H9 (cell line): ENCODE measurements around the gene KIRREL3. TPM values are rescaled to one million over a fixed set of nuclear protein-coding genes. Genes with fewer than 3 reads are reported as not detected.

Experiments used
- DNase-seq: peaks from one replicate; pipeline ENCODE4 v3.0.0-alpha.2; 2017
- H2AFZ ChIP-seq: one replicate; pipeline ENCODE4 v1.6.1; 2013; ENCODE audit warnings: mild to moderate bottlenecking, low read length, control low read depth, moderate library complexity
- H2AK5ac ChIP-seq: 2 replicates; pipeline ENCODE4 v1.6.1; 2013; ENCODE audit warnings: low read length, control low read depth, mixed read lengths; ENCODE audit not compliant: insufficient read length
- H2BK120ac ChIP-seq: one replicate; pipeline ENCODE4 v1.6.1; 2013; ENCODE audit warnings: low read depth, mild to moderate bottlenecking, low read length, control low read depth, inconsistent platforms; ENCODE audit not compliant: poor library complexity, severe bottlenecking
- H2BK12ac ChIP-seq: 2 replicates; pipeline ENCODE4 v1.6.1; 2013; ENCODE audit warnings: low read length, control low read depth, mixed read lengths, low read depth; ENCODE audit not compliant: insufficient read length
- H2BK15ac ChIP-seq: 2 replicates; pipeline ENCODE4 v1.6.1; 2013; ENCODE audit warnings: low read depth, low read length, control low read depth
- H2BK20ac ChIP-seq: one replicate; pipeline ENCODE4 v1.6.1; 2013; ENCODE audit warnings: low read depth, mild to moderate bottlenecking, low read length, control low read depth, inconsistent platforms; ENCODE audit not compliant: poor library complexity, severe bottlenecking
- H2BK5ac ChIP-seq: 2 replicates; pipeline ENCODE4 v1.6.1; 2013; ENCODE audit warnings: low read length, control low read depth, mixed read lengths; ENCODE audit not compliant: insufficient read length
- H3K14ac ChIP-seq: 2 replicates; pipeline ENCODE4 v1.6.1; 2013; ENCODE audit warnings: low read length, control low read depth; ENCODE audit not compliant: insufficient read depth
- H3K18ac ChIP-seq: 2 replicates; pipeline ENCODE4 v1.6.1; 2013; ENCODE audit warnings: low read depth, mild to moderate bottlenecking, mixed read lengths, low read length, control low read depth; ENCODE audit not compliant: insufficient read length
- H3K23ac ChIP-seq: 2 replicates; pipeline ENCODE4 v1.6.1; 2013; ENCODE audit warnings: low read length, control low read depth, mixed read lengths, low read depth; ENCODE audit not compliant: insufficient read length
- H3K23me2 ChIP-seq: 2 replicates; pipeline ENCODE4 v1.6.1; 2013; ENCODE audit warnings: low read depth, mild to moderate bottlenecking, mixed read lengths, low read length, control low read depth; ENCODE audit not compliant: insufficient read length, poor library complexity, severe bottlenecking
- H3K27ac ChIP-seq: 2 replicates; pipeline ENCODE4 v1.5.1; 2013; ENCODE audit warnings: low read length, control low read depth, mixed read lengths, low read depth; ENCODE audit not compliant: insufficient read length
- H3K27me3 ChIP-seq: 2 replicates; pipeline ENCODE4 v1.6.1; 2013; ENCODE audit warnings: low read length, control low read depth, inconsistent platforms; ENCODE audit not compliant: insufficient read depth
- H3K4ac ChIP-seq: 2 replicates; pipeline ENCODE4 v1.6.1; 2013; ENCODE audit warnings: low read depth, mild to moderate bottlenecking, control low read depth, inconsistent platforms, low read length, moderate library complexity
- H3K4me1 ChIP-seq: 2 replicates; pipeline ENCODE4 v1.6.1; 2013; ENCODE audit warnings: low read length, control low read depth, inconsistent platforms; ENCODE audit not compliant: insufficient read depth
- H3K4me2 ChIP-seq: 2 replicates; pipeline ENCODE4 v1.6.1; 2013; ENCODE audit warnings: low read length, control low read depth, mixed read lengths; ENCODE audit not compliant: insufficient read length, insufficient read depth
- H3K56ac ChIP-seq: 2 replicates; pipeline ENCODE4 v1.6.1; 2013; ENCODE audit warnings: low read depth, mild to moderate bottlenecking, mixed read lengths, low read length, control low read depth; ENCODE audit not compliant: insufficient read length
- H3K79me1 ChIP-seq: 2 replicates; pipeline ENCODE4 v1.6.1; 2013; ENCODE audit warnings: low read depth, mild to moderate bottlenecking, moderate library complexity, low read length, control low read depth, inconsistent platforms; ENCODE audit not compliant: insufficient read depth, poor library complexity, severe bottlenecking
- H3K79me2 ChIP-seq: 2 replicates; pipeline ENCODE4 v1.6.1; 2013; ENCODE audit warnings: low read length, control low read depth, inconsistent platforms; ENCODE audit not compliant: insufficient read depth
- H3K9ac ChIP-seq: 2 replicates; pipeline ENCODE4 v1.6.1; 2013; ENCODE audit warnings: low read length, control low read depth, mixed read lengths; ENCODE audit not compliant: insufficient read length; ENCODE audit errors: extremely low read depth
- H3K9me3 ChIP-seq: one replicate; pipeline ENCODE4 v1.6.1; 2013; ENCODE audit warnings: low read depth, low read length, inconsistent platforms; ENCODE audit not compliant: control insufficient read depth
- H3T11ph ChIP-seq: one replicate; pipeline ENCODE4 v1.6.1; 2013; ENCODE audit warnings: mild to moderate bottlenecking, low read length, control low read depth, inconsistent platforms
- H4K20me1 ChIP-seq: one replicate; pipeline ENCODE4 v1.6.1; 2013; ENCODE audit not compliant: control insufficient read depth, insufficient read length, insufficient read depth
- H4K5ac ChIP-seq: 2 replicates; pipeline ENCODE4 v1.6.1; 2013; ENCODE audit warnings: low read depth, mild to moderate bottlenecking, mixed read lengths, low read length, control low read depth; ENCODE audit not compliant: insufficient read length
- H4K8ac ChIP-seq: replicated peaks from 2 replicates; pipeline ENCODE4 v1.6.1; 2013; ENCODE audit warnings: low read length, control low read depth, mixed read lengths, low read depth; ENCODE audit not compliant: insufficient read length
- H4K91ac ChIP-seq: 2 replicates; pipeline ENCODE4 v1.6.1; 2013; ENCODE audit warnings: low read depth, mild to moderate bottlenecking, moderate library complexity, mixed read lengths, low read length, control low read depth; ENCODE audit not compliant: insufficient read length
- H3K27ac Mint-ChIP-seq, 3 experiments: 2 replicates in 2 of 3; 3 replicates in 1 of 3; pipeline ENCODE4 v1.8.0; 2020 to 2021; ENCODE audit warnings: mixed read lengths in 3 of 3, mild to moderate bottlenecking in 1 of 3, moderate library complexity in 1 of 3
- H3K27me3 Mint-ChIP-seq: 2 replicates; pipeline ENCODE4 v1.8.0; 2021; ENCODE audit warnings: low read depth, mild to moderate bottlenecking, moderate library complexity, mixed read lengths
- H3K36me3 Mint-ChIP-seq, 3 experiments: 2 replicates in 2 of 3; 3 replicates in 1 of 3; pipeline ENCODE4 v1.8.0; 2020 to 2021; ENCODE audit warnings: low read depth in 3 of 3, mixed read lengths in 3 of 3; ENCODE audit not compliant: insufficient read depth in 1 of 3
- H3K4me1 Mint-ChIP-seq, 2 experiments: 2 replicates each; pipeline ENCODE4 v1.8.0; 2020; ENCODE audit warnings: mixed read lengths in 2 of 2
- H3K4me3 Mint-ChIP-seq, 2 experiments: 2 replicates in 1 of 2; 3 replicates in 1 of 2; pipeline ENCODE4 v1.8.0; 2020 to 2021; ENCODE audit warnings: mild to moderate bottlenecking in 2 of 2, mixed read lengths in 2 of 2, moderate library complexity in 1 of 2
- H3K9me3 Mint-ChIP-seq, 2 experiments: 2 replicates in 1 of 2; 3 replicates in 1 of 2; pipeline ENCODE4 v1.8.0; 2020; ENCODE audit warnings: mild to moderate bottlenecking in 2 of 2, mixed read lengths in 2 of 2, moderate library complexity in 1 of 2
- WGBS: extraction: QIAGEN DNeasy Blood & Tissue Kit; methylation state at CpG from one replicate; pipeline ENCODE4 v1.1.7; 2013; ENCODE audit warnings: missing lambda C conversion rate, low lambda C conversion rate, mixed read lengths; ENCODE audit not compliant: insufficient read length; ENCODE audit errors: extremely low coverage; 5-methylcytosine and 5-hydroxymethylcytosine counted together
- total RNA-seq: library from RNA; stranded (reverse); gene quantifications from 2 replicates; pipeline ENCODE4 v1.2.1, GENCODE V29; 2021
- TF ChIP-seq, protein P1 (sequence below): fragments of 200-600 bp; sonication (generic); conservative IDR thresholded peaks from 3 replicates; pipeline ENCODE4 v1.8.0; 2021; ENCODE audit warnings: antibody characterized with exemption, mild to moderate bottlenecking

Gene KIRREL3
- total RNA-seq, 1 experiment from 2014 or later: 0.17 TPM

DNA sequence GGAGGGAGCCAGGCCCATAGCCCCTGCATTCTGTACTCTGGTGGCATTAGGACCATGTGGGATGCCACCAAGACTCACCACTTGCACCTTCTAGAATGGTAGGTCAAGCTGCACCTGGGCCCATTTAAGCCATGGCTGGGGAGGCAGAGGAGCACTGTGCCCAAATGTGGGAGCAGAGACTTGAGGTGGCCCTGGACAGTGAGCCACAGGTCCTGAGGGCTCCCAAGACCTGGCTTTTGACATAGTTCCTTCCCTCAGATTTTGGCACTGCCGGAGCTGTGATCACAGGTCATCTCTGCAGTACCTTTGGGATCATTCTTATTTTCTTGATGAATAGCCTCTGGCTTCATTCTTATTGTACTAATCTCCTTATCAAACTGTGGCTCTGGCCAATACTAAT is 601.8 kb downstream of the KIRREL3 start:
- H2BK120ac ChIP-seq: no peak overlapping the region
- H3K4me2 ChIP-seq: no peak overlapping the region
- H3K18ac ChIP-seq: no peak overlapping the region
- no peak overlapping the region for H3K9ac ChIP-seq
- no peak overlapping the region for H2BK15ac ChIP-seq
- no peak overlapping the region for H4K8ac ChIP-seq
- H3K27me3 ChIP-seq: no peaks in the 10 kb centered on the region
- no peaks in the 10 kb centered on the region for H3K79me2 ChIP-seq
- no peak overlapping the region for H3K23ac ChIP-seq
- DNase-seq: no peak
- Mint-ChIP-seq H3K36me3 (peaks cover 0 to 6% (median 0%) of the 10 kb centered on the region in 3 experiments; a peak in 3 of 7 replicates), H3K27me3 (no peaks in the 10 kb centered on the region), H3K9me3 (peaks cover 0 to 2% of the 10 kb centered on the region in 2 experiments; a peak in 1 of 5 replicates), H3K27ac (no peak overlapping the region), H3K4me3 (no peak overlapping the region), H3K4me1 (peaks cover 8 to 14% of the 10 kb centered on the region in 2 experiments)
- no peak overlapping the region for H2BK12ac ChIP-seq
- H3K9me3 ChIP-seq: no peaks in the 10 kb centered on the region
- H3K23me2 ChIP-seq: no peaks in the 10 kb centered on the region
- H3K14ac ChIP-seq: no peak overlapping the region
- H3K4me1 ChIP-seq: peaks cover 3% of the 10 kb centered on the region; the same call in 1 of the 2 replicates
- TF ChIP-seq, protein P1, sequence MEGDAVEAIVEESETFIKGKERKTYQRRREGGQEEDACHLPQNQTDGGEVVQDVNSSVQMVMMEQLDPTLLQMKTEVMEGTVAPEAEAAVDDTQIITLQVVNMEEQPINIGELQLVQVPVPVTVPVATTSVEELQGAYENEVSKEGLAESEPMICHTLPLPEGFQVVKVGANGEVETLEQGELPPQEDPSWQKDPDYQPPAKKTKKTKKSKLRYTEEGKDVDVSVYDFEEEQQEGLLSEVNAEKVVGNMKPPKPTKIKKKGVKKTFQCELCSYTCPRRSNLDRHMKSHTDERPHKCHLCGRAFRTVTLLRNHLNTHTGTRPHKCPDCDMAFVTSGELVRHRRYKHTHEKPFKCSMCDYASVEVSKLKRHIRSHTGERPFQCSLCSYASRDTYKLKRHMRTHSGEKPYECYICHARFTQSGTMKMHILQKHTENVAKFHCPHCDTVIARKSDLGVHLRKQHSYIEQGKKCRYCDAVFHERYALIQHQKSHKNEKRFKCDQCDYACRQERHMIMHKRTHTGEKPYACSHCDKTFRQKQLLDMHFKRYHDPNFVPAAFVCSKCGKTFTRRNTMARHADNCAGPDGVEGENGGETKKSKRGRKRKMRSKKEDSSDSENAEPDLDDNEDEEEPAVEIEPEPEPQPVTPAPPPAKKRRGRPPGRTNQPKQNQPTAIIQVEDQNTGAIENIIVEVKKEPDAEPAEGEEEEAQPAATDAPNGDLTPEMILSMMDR: no peak
- no peak overlapping the region for H3T11ph ChIP-seq
- H2BK5ac ChIP-seq: no peak overlapping the region
- no peak overlapping the region for H4K5ac ChIP-seq
- WGBS: no CpG with 5 or more reads among the region's 1 CpG
- no peaks in the 10 kb centered on the region for H3K79me1 ChIP-seq
- no peak overlapping the region for H2AK5ac ChIP-seq
- H3K56ac ChIP-seq: no peak overlapping the region
- H3K27ac ChIP-seq: no peak overlapping the region
- H2AFZ ChIP-seq: no peak overlapping the region
- no peak overlapping the region for H3K4ac ChIP-seq
- no peaks in the 10 kb centered on the region for H4K20me1 ChIP-seq
- no peak overlapping the region for H4K91ac ChIP-seq
- H2BK20ac ChIP-seq: no peak overlapping the region
